WI38 (cell line): ENCODE measurements around the gene ARHGEF6.

ENCODE experiments used
- H3K4me3 ChIP-seq: 2 replicates; pipeline ENCODE4 v1.5.1; 2011; ENCODE audit warnings: low read depth, mild to moderate bottlenecking, control low read depth, low read length
- CTCF ChIP-seq: IDR thresholded peaks from 2 replicates; pipeline ENCODE4 v1.5.1; 2012; ENCODE audit warnings: low read depth, mild to moderate bottlenecking, control low read depth, low read length

The ARHGEF6 gene

GRCh38 chrX:136619899-136620505 is 160.7 kb downstream of the ARHGEF6 start:
- H3K4me3 ChIP-seq = no peak overlapping the region
- TF ChIP-seq CTCF = no peak

- no peak overlapping the region for H3K4me3 ChIP-seq
- no peak for TF ChIP-seq CTCF
These were observed 163.6 kb downstream of the ARHGEF6 start for GRCh38 chrX:136616987-136617685.
